Measurements from ENCODE around the gene MAGI2. TPM values are rescaled to one million over a fixed set of nuclear protein-coding genes. Genes with fewer than 3 reads are reported as not detected.

The MAGI2 gene
- total RNA-seq, 1 experiment from 2014 or later, result 14.3 TPM

DNA sequence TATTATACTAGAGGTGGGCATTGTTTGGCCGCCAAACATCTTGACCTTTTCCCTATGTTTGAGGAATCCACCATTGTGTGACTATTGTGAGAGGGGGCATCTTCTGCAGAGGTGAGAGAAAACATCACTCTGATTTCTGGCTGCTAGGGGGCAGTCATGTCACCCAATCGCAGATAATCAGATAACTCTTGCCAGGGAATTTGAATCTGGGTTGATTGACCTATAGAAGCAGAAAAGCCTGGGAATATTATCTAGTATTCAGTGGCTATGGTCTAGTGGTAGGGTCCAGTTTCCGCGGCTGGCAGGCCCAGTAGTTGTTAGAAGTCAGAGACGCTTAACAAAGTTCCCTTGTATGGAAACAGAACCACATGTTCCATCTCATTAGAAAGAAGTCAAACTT lies 846.4 kb downstream of the MAGI2 start:
- Histone ChIP-seq H4K20me1 (ENCODE audit: control insufficient read depth, insufficient read depth, insufficient read length) (no peaks in the 10 kb centered on the region), H3K56ac (ENCODE audit: insufficient read length, low read depth, low read length) (no peak overlapping the region), H2BK5ac (ENCODE audit: insufficient read length, low read length) (no peak overlapping the region), H3K23me2 (ENCODE audit: insufficient read length, low read depth, low read length, poor library complexity, severe bottlenecking) (no peaks in the 10 kb centered on the region), H3K4ac (ENCODE audit: low read depth, low read length) (no peak overlapping the region), H3K79me1 (ENCODE audit: insufficient read depth, low read depth, low read length, poor library complexity, severe bottlenecking) (no peaks in the 10 kb centered on the region), H2BK12ac (ENCODE audit: insufficient read length, low read depth, low read length) (no peak overlapping the region), H3K27ac (ENCODE audit: insufficient read length, low read depth, low read length) (no peak overlapping the region), H4K5ac (ENCODE audit: insufficient read length, low read depth, low read length) (no peak overlapping the region), H3T11ph (ENCODE audit: low read length) (no peak overlapping the region), H3K4me1 (ENCODE audit: insufficient read depth, low read length) (no peaks in the 10 kb centered on the region), H3K9me3 (ENCODE audit: control insufficient read depth, low read depth, low read length) (no peaks in the 10 kb centered on the region), H3K18ac (ENCODE audit: insufficient read length, low read depth, low read length) (no peak overlapping the region), H2AK5ac (ENCODE audit: insufficient read length, low read length) (no peak overlapping the region), H3K9ac (ENCODE audit: extremely low read depth, insufficient read length, low read length) (no peak overlapping the region), H3K27me3 (ENCODE audit: insufficient read depth, low read length) (no peaks in the 10 kb centered on the region), H3K79me2 (ENCODE audit: insufficient read depth, low read length) (no peaks in the 10 kb centered on the region), H2BK120ac (ENCODE audit: low read depth, low read length, poor library complexity, severe bottlenecking) (no peak overlapping the region), H3K23ac (ENCODE audit: insufficient read length, low read depth, low read length) (no peak overlapping the region), H4K8ac (replicated peaks; ENCODE audit: insufficient read length, low read depth, low read length) (no peak overlapping the region), H2AFZ (ENCODE audit: low read length) (no peak overlapping the region), H3K4me2 (ENCODE audit: insufficient read depth, insufficient read length, low read length) (no peak overlapping the region), H2BK20ac (ENCODE audit: low read depth, low read length, poor library complexity, severe bottlenecking) (no peak overlapping the region), H4K91ac (ENCODE audit: insufficient read length, low read depth, low read length) (no peak overlapping the region), H2BK15ac (ENCODE audit: low read depth, low read length) (no peak overlapping the region), H3K14ac (ENCODE audit: insufficient read depth, low read length) (no peak overlapping the region)
- no CpG with 5 or more reads among the region's 5 CpGs for WGBS (ENCODE audit: extremely low coverage, insufficient read length, low lambda C conversion rate)
- Mint-ChIP-seq H3K27me3 (ENCODE audit: low read depth) (no peaks in the 10 kb centered on the region), H3K4me3 (no peak overlapping the region), H3K4me1 (peaks cover 0 to 10% of the 10 kb centered on the region in 2 experiments; a peak in 3 of 4 replicates), H3K36me3 (ENCODE audit: insufficient read depth in 1 of 3, low read depth in 3 of 3) (no peaks in the 10 kb centered on the region; a peak in 1 of 7 replicates), H3K27ac (no peak overlapping the region; a peak in 1 of 7 replicates), H3K9me3 (no peaks in the 10 kb centered on the region)
- TF ChIP-seq, protein P1, sequence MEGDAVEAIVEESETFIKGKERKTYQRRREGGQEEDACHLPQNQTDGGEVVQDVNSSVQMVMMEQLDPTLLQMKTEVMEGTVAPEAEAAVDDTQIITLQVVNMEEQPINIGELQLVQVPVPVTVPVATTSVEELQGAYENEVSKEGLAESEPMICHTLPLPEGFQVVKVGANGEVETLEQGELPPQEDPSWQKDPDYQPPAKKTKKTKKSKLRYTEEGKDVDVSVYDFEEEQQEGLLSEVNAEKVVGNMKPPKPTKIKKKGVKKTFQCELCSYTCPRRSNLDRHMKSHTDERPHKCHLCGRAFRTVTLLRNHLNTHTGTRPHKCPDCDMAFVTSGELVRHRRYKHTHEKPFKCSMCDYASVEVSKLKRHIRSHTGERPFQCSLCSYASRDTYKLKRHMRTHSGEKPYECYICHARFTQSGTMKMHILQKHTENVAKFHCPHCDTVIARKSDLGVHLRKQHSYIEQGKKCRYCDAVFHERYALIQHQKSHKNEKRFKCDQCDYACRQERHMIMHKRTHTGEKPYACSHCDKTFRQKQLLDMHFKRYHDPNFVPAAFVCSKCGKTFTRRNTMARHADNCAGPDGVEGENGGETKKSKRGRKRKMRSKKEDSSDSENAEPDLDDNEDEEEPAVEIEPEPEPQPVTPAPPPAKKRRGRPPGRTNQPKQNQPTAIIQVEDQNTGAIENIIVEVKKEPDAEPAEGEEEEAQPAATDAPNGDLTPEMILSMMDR (conservative IDR thresholded peaks at IDR 0.05), result peak; percentile 71
- DNase-seq, result peak; percentile 46
